Measurements from ENCODE around the gene POLR3K.

Gene POLR3K

DNA sequence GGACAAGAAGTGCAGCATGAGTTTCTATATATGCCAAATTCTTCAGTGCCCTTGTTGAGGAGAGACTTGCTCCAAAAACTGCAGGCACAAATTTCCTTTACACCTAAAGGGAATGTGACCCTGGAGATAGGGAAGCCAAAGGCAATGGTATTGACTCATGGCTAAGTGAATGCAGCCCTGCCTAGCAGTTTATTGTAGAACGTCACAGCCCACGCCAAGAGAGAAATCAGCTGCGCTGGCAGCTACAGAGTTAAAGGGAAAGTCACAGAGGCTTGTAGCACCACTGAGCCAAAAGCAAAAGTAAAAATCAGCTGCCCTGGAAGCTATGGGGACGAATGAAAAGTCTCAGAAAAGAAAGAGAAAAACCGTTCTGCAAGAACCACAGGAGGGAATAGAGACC, 10.1 kb downstream of the POLR3K start:
- DNase-seq (ENCODE audit: low read depth in 1 of 2, low spot score in 1 of 2) = no peak
- Histone ChIP-seq H3K4me3 (replicated peaks; ENCODE audit: insufficient read depth, low read length) (no peak overlapping the region), H3K27me3 (ENCODE audit: insufficient read depth, poor library complexity, severe bottlenecking) (no peaks in the 10 kb centered on the region), H3K27ac (replicated peaks) (no peak overlapping the region)
- no peak for TF ChIP-seq SPI1 (IDR thresholded peaks at IDR 0.05; ENCODE audit: borderline replicate concordance, low read depth)

DNA sequence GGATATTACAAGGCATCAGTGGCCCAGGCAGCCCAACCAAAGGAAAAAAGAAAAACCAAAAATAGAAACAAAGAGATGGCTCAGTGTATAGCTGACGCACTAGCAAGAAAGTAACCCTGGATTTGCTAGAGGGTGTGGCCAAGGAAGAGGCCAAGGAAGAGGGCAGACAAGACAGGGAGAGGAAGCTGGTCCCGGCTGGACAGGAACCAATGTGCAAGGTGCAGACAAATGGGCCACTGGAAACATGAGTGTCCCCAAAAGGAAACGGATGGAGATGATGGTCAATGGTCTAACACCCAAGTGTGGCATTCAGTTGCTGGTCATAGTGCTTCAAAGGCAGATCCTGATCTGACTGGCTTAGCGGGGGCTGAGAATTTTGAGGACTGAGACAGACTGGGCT, 10.7 kb downstream of the POLR3K start:
- no peak overlapping the region for H3K27ac ChIP-seq (replicated peaks)
- DNase-seq (ENCODE audit: low read depth in 1 of 2, low spot score in 1 of 2) = no peak
- no peak overlapping the region for H3K4me3 ChIP-seq (replicated peaks; ENCODE audit: insufficient read depth, low read length)
- no peaks in the 10 kb centered on the region for H3K27me3 ChIP-seq (ENCODE audit: insufficient read depth, poor library complexity, severe bottlenecking)
- TF ChIP-seq, protein P1, sequence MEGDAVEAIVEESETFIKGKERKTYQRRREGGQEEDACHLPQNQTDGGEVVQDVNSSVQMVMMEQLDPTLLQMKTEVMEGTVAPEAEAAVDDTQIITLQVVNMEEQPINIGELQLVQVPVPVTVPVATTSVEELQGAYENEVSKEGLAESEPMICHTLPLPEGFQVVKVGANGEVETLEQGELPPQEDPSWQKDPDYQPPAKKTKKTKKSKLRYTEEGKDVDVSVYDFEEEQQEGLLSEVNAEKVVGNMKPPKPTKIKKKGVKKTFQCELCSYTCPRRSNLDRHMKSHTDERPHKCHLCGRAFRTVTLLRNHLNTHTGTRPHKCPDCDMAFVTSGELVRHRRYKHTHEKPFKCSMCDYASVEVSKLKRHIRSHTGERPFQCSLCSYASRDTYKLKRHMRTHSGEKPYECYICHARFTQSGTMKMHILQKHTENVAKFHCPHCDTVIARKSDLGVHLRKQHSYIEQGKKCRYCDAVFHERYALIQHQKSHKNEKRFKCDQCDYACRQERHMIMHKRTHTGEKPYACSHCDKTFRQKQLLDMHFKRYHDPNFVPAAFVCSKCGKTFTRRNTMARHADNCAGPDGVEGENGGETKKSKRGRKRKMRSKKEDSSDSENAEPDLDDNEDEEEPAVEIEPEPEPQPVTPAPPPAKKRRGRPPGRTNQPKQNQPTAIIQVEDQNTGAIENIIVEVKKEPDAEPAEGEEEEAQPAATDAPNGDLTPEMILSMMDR (IDR thresholded peaks at IDR 0.05; ENCODE audit: insufficient read depth, low read length) = no peak

DNA sequence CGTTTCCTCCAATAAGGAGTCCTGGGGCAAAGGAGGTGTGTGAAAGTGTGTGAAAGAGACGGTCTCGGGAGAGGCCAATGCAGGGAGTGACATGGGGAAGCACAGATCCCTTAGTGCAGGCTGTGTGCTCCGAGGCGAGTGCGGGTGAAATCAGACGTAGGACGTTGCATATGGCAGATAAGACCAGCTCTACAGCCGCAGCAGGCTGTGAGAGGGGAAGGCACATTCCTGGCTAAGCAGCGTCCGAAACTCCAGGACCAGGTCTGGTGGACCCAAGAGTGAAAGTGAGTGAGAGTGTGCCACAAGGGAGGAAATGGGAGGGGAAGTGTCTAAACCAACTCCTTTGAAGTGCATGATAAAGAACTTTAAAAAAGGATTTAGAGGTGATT, 11.3 kb downstream of the POLR3K start:
- Histone ChIP-seq H3K4me3 (replicated peaks; ENCODE audit: insufficient read depth, low read length) (no peak overlapping the region), H3K27me3 (ENCODE audit: insufficient read depth, poor library complexity, severe bottlenecking) (no peaks in the 10 kb centered on the region), H3K27ac (replicated peaks) (no peak overlapping the region)
- TF ChIP-seq POLR2AphosphoS5 (IDR thresholded peaks at IDR 0.05; ENCODE audit: low read depth) (no peak), GABPA (IDR thresholded peaks at IDR 0.05; ENCODE audit: low read depth) (no peak), SPI1 (IDR thresholded peaks at IDR 0.05; ENCODE audit: borderline replicate concordance, low read depth) (no peak)
- TF ChIP-seq, protein P1 (IDR thresholded peaks at IDR 0.05; ENCODE audit: insufficient read depth, low read length) = no peak
- TF ChIP-seq, protein P2, sequence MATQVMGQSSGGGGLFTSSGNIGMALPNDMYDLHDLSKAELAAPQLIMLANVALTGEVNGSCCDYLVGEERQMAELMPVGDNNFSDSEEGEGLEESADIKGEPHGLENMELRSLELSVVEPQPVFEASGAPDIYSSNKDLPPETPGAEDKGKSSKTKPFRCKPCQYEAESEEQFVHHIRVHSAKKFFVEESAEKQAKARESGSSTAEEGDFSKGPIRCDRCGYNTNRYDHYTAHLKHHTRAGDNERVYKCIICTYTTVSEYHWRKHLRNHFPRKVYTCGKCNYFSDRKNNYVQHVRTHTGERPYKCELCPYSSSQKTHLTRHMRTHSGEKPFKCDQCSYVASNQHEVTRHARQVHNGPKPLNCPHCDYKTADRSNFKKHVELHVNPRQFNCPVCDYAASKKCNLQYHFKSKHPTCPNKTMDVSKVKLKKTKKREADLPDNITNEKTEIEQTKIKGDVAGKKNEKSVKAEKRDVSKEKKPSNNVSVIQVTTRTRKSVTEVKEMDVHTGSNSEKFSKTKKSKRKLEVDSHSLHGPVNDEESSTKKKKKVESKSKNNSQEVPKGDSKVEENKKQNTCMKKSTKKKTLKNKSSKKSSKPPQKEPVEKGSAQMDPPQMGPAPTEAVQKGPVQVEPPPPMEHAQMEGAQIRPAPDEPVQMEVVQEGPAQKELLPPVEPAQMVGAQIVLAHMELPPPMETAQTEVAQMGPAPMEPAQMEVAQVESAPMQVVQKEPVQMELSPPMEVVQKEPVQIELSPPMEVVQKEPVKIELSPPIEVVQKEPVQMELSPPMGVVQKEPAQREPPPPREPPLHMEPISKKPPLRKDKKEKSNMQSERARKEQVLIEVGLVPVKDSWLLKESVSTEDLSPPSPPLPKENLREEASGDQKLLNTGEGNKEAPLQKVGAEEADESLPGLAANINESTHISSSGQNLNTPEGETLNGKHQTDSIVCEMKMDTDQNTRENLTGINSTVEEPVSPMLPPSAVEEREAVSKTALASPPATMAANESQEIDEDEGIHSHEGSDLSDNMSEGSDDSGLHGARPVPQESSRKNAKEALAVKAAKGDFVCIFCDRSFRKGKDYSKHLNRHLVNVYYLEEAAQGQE (IDR thresholded peaks at IDR 0.05; ENCODE audit: insufficient replicate concordance, low read depth) = no peak
- no peak for DNase-seq (ENCODE audit: low read depth in 1 of 2, low spot score in 1 of 2)

DNA sequence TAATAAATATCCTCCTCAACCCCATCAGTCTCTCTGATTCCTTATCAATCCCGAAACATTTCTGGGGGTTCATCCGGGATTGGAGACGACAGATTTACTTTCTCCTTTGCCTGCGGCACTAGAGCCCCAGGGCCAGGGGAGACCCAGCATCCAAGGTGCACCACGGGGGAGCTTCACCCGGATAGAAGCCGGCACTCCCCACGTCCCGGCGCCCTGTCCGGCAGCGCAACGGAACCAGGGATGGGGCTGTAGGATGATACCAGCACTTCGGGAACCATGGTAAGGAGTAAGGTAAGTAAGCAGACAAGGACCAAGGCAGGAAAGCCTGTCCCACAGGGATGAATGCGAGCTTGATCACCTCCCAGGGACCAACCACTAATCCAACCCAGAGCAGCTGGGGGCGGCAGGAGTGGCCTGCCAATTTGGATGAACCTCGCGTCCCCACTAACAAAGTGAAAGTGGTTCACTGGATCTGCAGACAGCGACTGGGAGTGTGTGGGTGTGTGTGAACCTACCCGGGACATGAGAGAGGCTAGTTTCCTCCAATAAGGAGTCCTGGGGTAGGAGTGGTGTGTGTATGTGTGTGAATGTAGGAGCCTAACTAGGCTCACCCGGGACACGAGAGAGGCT, 11.9 kb downstream of the POLR3K start:
- H3K27me3 ChIP-seq (ENCODE audit: insufficient read depth, poor library complexity, severe bottlenecking) = no peaks in the 10 kb centered on the region
- DNase-seq (ENCODE audit: low read depth in 1 of 2, low spot score in 1 of 2) = no peak
- TF ChIP-seq, protein P1 (IDR thresholded peaks at IDR 0.05; ENCODE audit: insufficient read depth, low read length) = no peak
- TF ChIP-seq, protein P2 (IDR thresholded peaks at IDR 0.05; ENCODE audit: insufficient replicate concordance, low read depth) = no peak
- TF ChIP-seq SPI1 (IDR thresholded peaks at IDR 0.05; ENCODE audit: borderline replicate concordance, low read depth) = no peak
- no peak overlapping the region for H3K4me3 ChIP-seq (replicated peaks; ENCODE audit: insufficient read depth, low read length)
- no peak overlapping the region for H3K27ac ChIP-seq (replicated peaks)

Data from HL-60 (cell line).